Caco-2 (cell line): ENCODE data around the gene TAAR1. TPM values are rescaled to one million over a fixed set of nuclear protein-coding genes. Genes with fewer than 3 reads are reported as not detected.

Experiments
- BruUV-seq: library from RNA; stranded (reverse); fragments of 400-500 nt; replicated peaks from 2 replicates; lab custom pipeline; 2021; lab: Mats Ljungman, UMichigan
- CTCF ChIA-PET: fragments of 300-600 bp; sonication (Branson Sonifier 250); formaldehyde crosslinking; loops from one replicate; lab custom pipeline; 2022; ENCODE audit warnings: antibody characterized with exemption; lab: Charles Lee
- POLR2A ChIA-PET: fragments of 300-600 bp; sonication (Branson Sonifier 250); formaldehyde crosslinking; loops from one replicate; lab custom pipeline; 2022; ENCODE audit warnings: antibody characterized with exemption; lab: Charles Lee
- DNase-seq, 2 experiments: peaks; one replicate each; pipeline versions ENCODE4 v3.0.0 to v3.0.0-alpha.2; 2020 to 2022
- H3K27me3 ChIP-seq: replicated peaks from 2 replicates; pipeline ENCODE4 v1.6.0; 2011; ENCODE audit warnings: low read length; ENCODE audit not compliant: control insufficient read depth, insufficient read depth
- H3K36me3 ChIP-seq: 2 replicates; pipeline ENCODE4 v1.5.1; 2011; ENCODE audit warnings: low read length; ENCODE audit not compliant: control insufficient read depth, insufficient read depth
- H3K4me1 ChIP-seq: fragments of 250-450 bp; sonication (Bioruptor Pico); 2 replicates; pipeline ENCODE4 v1.5.1; 2020; ENCODE audit warnings: mild to moderate bottlenecking
- H3K4me3 ChIP-seq: 2 replicates; pipeline ENCODE4 v1.5.1; 2011; ENCODE audit warnings: low read depth, mild to moderate bottlenecking, control low read depth, low read length
- H3K9me3 ChIP-seq: fragments of 250-450 bp; sonication (Bioruptor Pico); 2 replicates; pipeline ENCODE4 v1.5.1; 2020; ENCODE audit warnings: mild to moderate bottlenecking, moderate library complexity
- H3K27ac Mint-ChIP-seq: one replicate; pipeline ENCODE4 v1.8.0; 2022; ENCODE audit warnings: mixed read lengths; ENCODE audit not compliant: unreplicated experiment
- H3K27me3 Mint-ChIP-seq: one replicate; pipeline ENCODE4 v1.8.0; 2022; ENCODE audit warnings: mixed read lengths; ENCODE audit not compliant: insufficient read depth, unreplicated experiment
- H3K36me3 Mint-ChIP-seq: one replicate; pipeline ENCODE4 v1.8.0; 2022; ENCODE audit warnings: mild to moderate bottlenecking, mixed read lengths; ENCODE audit not compliant: insufficient read depth, unreplicated experiment
- H3K4me1 Mint-ChIP-seq: one replicate; pipeline ENCODE4 v1.8.0; 2022; ENCODE audit warnings: low read depth, mixed read lengths; ENCODE audit not compliant: unreplicated experiment
- H3K4me3 Mint-ChIP-seq: one replicate; pipeline ENCODE4 v1.8.0; 2022; ENCODE audit warnings: mild to moderate bottlenecking, moderate library complexity, mixed read lengths; ENCODE audit not compliant: unreplicated experiment
- H3K9me3 Mint-ChIP-seq: one replicate; pipeline ENCODE4 v1.8.0; 2022; ENCODE audit warnings: mixed read lengths; ENCODE audit not compliant: unreplicated experiment
- CTCF ChIP-seq, 2 experiments: fragments of 200-600 bp in 1 of 2; IDR thresholded peaks; 1 replicate in 1 of 2; 2 replicates in 1 of 2; pipeline versions ENCODE4 v1.5.1 to v1.8.0; 2011 to 2022; ENCODE audit warnings: antibody characterized with exemption in 1 of 2, control low read depth in 1 of 2, inconsistent platforms in 1 of 2, low read depth in 1 of 2, low read length in 1 of 2, mild to moderate bottlenecking in 1 of 2, moderate library complexity in 1 of 2; ENCODE audit not compliant: insufficient read depth in 1 of 2, severe bottlenecking in 1 of 2, unreplicated experiment in 1 of 2
- intact Hi-C: fragments of 100-400 bp; cut with micrococcal nuclease; formaldehyde crosslinking; loops from one replicate; pipeline ENCODE4 v1.10.0; 2022; ENCODE audit not compliant: unreplicated experiment
- total RNA-seq: library from RNA; stranded (reverse); gene quantifications from 2 replicates; pipeline ENCODE4 v1.2.3, GENCODE V29; 2022

The TAAR1 gene
- total RNA-seq, 1 experiment from 2014 or later: not detected

GRCh38 chr6:132703936-132704335 lies 45.0 kb upstream of the TAAR1 start:
- Histone ChIP-seq H3K27me3 (no peaks in the 10 kb centered on the region), H3K9me3 (no peaks in the 10 kb centered on the region; the same call in none of the 2 replicates), H3K4me3 (no peak overlapping the region), H3K36me3 (no peaks in the 10 kb centered on the region), H3K4me1 (no peaks in the 10 kb centered on the region)
- BruUV-seq: no TSS peak
- no peak overlapping the region for H3K4me3 Mint-ChIP-seq
- H3K9me3 Mint-ChIP-seq: no peaks in the 10 kb centered on the region
- no peak overlapping the region for H3K27ac Mint-ChIP-seq
- ChIA-PET POLR2A (no interaction called here), CTCF (no interaction called here)
- peaks cover 6% of the 10 kb centered on the region for H3K4me1 Mint-ChIP-seq
- DNase-seq: no peak
- TF ChIP-seq CTCF (IDR thresholded peaks at IDR 0.05; ENCODE audit: insufficient read depth in 1 of 2, low read depth in 1 of 2, low read length in 1 of 2, severe bottlenecking in 1 of 2, unreplicated experiment in 1 of 2): no peak
- H3K36me3 Mint-ChIP-seq: peaks cover 4% of the 10 kb centered on the region
- H3K27me3 Mint-ChIP-seq: no peaks in the 10 kb centered on the region
- intact Hi-C loops: no loop called here

- TF ChIP-seq CTCF (IDR thresholded peaks at IDR 0.05; ENCODE audit: insufficient read depth in 1 of 2, low read depth in 1 of 2, low read length in 1 of 2, severe bottlenecking in 1 of 2, unreplicated experiment in 1 of 2): no peak
- Mint-ChIP-seq H3K4me3 (no peak overlapping the region), H3K36me3 (peaks cover 2% of the 10 kb centered on the region), H3K27me3 (no peaks in the 10 kb centered on the region), H3K9me3 (peaks cover 14% of the 10 kb centered on the region), H3K27ac (no peak overlapping the region), H3K4me1 (no peaks in the 10 kb centered on the region)
- no peaks in the 10 kb centered on the region for H3K4me1 ChIP-seq
- H3K4me3 ChIP-seq: no peak overlapping the region
- no peaks in the 10 kb centered on the region; the same call in 1 of the 2 replicates for H3K9me3 ChIP-seq
- intact Hi-C loops: no loop called here
- no TSS peak for BruUV-seq
- no peaks in the 10 kb centered on the region for H3K27me3 ChIP-seq
- CTCF ChIA-PET: no interaction called here
- POLR2A ChIA-PET: no interaction called here
- no peaks in the 10 kb centered on the region for H3K36me3 ChIP-seq
- DNase-seq: no peak
These were observed 39.6 kb upstream of the TAAR1 start for GRCh38 chr6:132698608-132699007.

- no TSS peak for BruUV-seq
- Mint-ChIP-seq H3K27me3 (no peaks in the 10 kb centered on the region), H3K4me3 (no peak overlapping the region), H3K36me3 (no peaks in the 10 kb centered on the region), H3K9me3 (peaks cover 14% of the 10 kb centered on the region), H3K27ac (no peak overlapping the region), H3K4me1 (no peaks in the 10 kb centered on the region)
- POLR2A ChIA-PET: no interaction called here
- no peaks in the 10 kb centered on the region for H3K27me3 ChIP-seq
- CTCF ChIA-PET: no interaction called here
- H3K4me1 ChIP-seq: no peaks in the 10 kb centered on the region
- no peaks in the 10 kb centered on the region for H3K36me3 ChIP-seq
- no peaks in the 10 kb centered on the region for H3K9me3 ChIP-seq
- intact Hi-C loops: no loop called here
- H3K4me3 ChIP-seq: no peak overlapping the region
- DNase-seq: no peak
- TF ChIP-seq CTCF (IDR thresholded peaks at IDR 0.05; ENCODE audit: insufficient read depth in 1 of 2, low read depth in 1 of 2, low read length in 1 of 2, severe bottlenecking in 1 of 2, unreplicated experiment in 1 of 2): no peak
These were observed 36.8 kb upstream of the TAAR1 start for GRCh38 chr6:132695773-132696172.
